Heart left ventricle (tissue), 16 donors: ENCODE measurements around the gene FGFR1OP2. TPM values are rescaled to one million over a fixed set of nuclear protein-coding genes. Genes with fewer than 3 reads are reported as not detected.

Experiments used
- ATAC-seq, 4 donors: fragments of 200-7000 bp; cut with Tn5 transposase; one replicate each; pipeline ENCODE4 v1.9.1; 2020 to 2022; ENCODE audit warnings: moderate library complexity in 4 of 4, mild to moderate bottlenecking in 3 of 4, moderate number of reproducible peaks in 1 of 4
- DNase-seq, 5 donors: peaks; one replicate each; pipeline ENCODE4 v3.0.0-alpha.2; 2020
- H3K27ac ChIP-seq, 12 donors: fragments of 200-600 bp; sonication (generic) in 4 of 12; one replicate each; pipeline versions ENCODE4 v1.5.0 to v1.8.0; 2016 to 2022; ENCODE audit warnings: mild to moderate bottlenecking in 2 of 12
- H3K27me3 ChIP-seq, 9 donors: fragments of 200-600 bp; sonication (generic) in 2 of 9; one replicate each; pipeline versions ENCODE4 v1.5.1 to v1.8.0; 2016 to 2022; ENCODE audit warnings: mild to moderate bottlenecking in 3 of 9
- H3K36me3 ChIP-seq, 9 donors: fragments of 200-600 bp; sonication (generic) in 2 of 9; one replicate each; pipeline versions ENCODE4 v1.5.0 to v1.8.0; 2018 to 2022; ENCODE audit warnings: mild to moderate bottlenecking in 2 of 9
- H3K4me1 ChIP-seq, 12 donors: fragments of 200-600 bp; sonication (generic) in 4 of 12; one replicate each; pipeline versions ENCODE4 v1.5.0 to v1.8.0; 2016 to 2022; ENCODE audit warnings: mild to moderate bottlenecking in 3 of 12
- H3K4me3 ChIP-seq, 12 donors: fragments of 200-600 bp; sonication (generic) in 4 of 12; one replicate each; pipeline versions ENCODE4 v1.5.0 to v1.8.0; 2017 to 2022; ENCODE audit warnings: mild to moderate bottlenecking in 9 of 12, moderate library complexity in 4 of 12
- H3K9me3 ChIP-seq, 12 donors: fragments of 200-600 bp; sonication (generic) in 4 of 12; one replicate each; pipeline versions ENCODE4 v1.5.0 to v1.8.0; 2016 to 2022; ENCODE audit warnings: mild to moderate bottlenecking in 1 of 12
- CTCF ChIP-seq, 12 donors: fragments of 200-600 bp; sonication (generic) in 4 of 12; IDR thresholded peaks; one replicate each; pipeline versions ENCODE4 v1.5.0 to v1.8.0; 2018 to 2022; ENCODE audit warnings: antibody characterized with exemption in 12 of 12, mild to moderate bottlenecking in 5 of 12
- POLR2A ChIP-seq, 2 donors: fragments of 450-650 bp; IDR thresholded peaks; one replicate each; pipeline ENCODE4 v1.6.1; 2017; ENCODE audit warnings: antibody characterized with exemption in 2 of 2, mild to moderate bottlenecking in 2 of 2, moderate library complexity in 2 of 2
- WGBS, 4 donors: extraction: QIAGEN DNeasy Blood & Tissue Kit in 2 of 4; methylation state at CpG; one replicate each; pipeline versions ENCODE4 v1.1.5 to v1.1.7; 2013 to 2018; 5-methylcytosine and 5-hydroxymethylcytosine counted together
- intact Hi-C, 10 donors: fragments of 100-400 bp; cut with DNase I; formaldehyde crosslinking; loops; one replicate each; pipeline versions ENCODE4 v1.11.1 to v1.14.2; 2022
- polyA plus RNA-seq, 2 donors: library from polyadenylated mRNA; stranded (reverse); fragments of 200-250 nt; gene quantifications; one replicate each; pipeline ENCODE4 v1.2.3, GENCODE V29; 2013
- total RNA-seq, 9 donors: library from RNA; depleted of rRNA in 2 of 9; stranded (reverse); fragments of >200 nt in 2 of 9; fragmentation: NEBNext Ultra II Directional in 3 of 9; extraction: Animal tissue kit (Norgen Biotek cat#: 25700) in 3 of 9; gene quantifications; one replicate each; pipeline versions ENCODE4 v1.1.0 to v1.2.4, GENCODE V29; 2016 to 2023
- donor health status: ischemic (EF 13 %, LVEDD 7.1; RV severe dilation, severe dysfunction).
- donor health status: healthy with polysubstance abuse.
- donor health status: DM: no; HTN: yes; CAD: no.
- donor health status: DM: no; HTN: no; CAD: no.
- donor health status: ischemic (EF 25% LVEDD 6.9; RV normal size, moderate dysfunction).
- donor health status: ischemic (EF 25% LVEDD 5.7; RV mildly dilated, moderate dysfunction).
- donor health status: healthy.
- donor health status: DM: yes; HTN: yes; CAD: no.
- donor health status: ischemic (EF 35%, LVEDD 5.7; RV mildly dilated, moderate dysfunction).
- donor health status: nonischemic (EF 11% LVEDD 7.7; RV severe dilation, severe dysfunction).
- donor health status: DM: yes; HTN: yes; CAD: no.
- donor health status: PGD.
- donor health status: ischemic (EF 29% LVEDD 5.4; RV normal size, mild dysfunction).
- donor health status: nonischemic (EF 23%, LVEDD 6.1; RV moderate dilation, normal function).

The FGFR1OP2 gene
- total and polyA plus RNA-seq, 11 donors = 26.3 to 54.9 (median 30.8) TPM

DNA sequence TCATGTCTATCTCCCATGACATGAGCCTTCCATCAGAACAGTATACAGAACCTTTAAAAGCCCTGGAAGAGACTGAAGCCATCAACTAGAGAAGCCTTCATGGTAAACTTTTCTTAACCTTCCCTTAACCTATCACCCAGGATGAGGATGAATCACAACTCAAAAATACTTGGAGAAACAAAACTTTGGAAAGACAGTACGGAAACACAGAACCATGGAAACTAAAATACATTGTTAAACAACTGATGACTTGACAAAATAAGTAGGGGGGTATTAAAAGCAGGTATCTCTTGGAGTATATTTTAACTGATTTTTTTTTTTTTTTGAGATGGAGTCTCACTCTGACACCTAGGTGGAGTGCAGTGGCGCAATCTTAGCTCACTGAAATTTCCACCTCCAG lies 67.2 kb downstream of the FGFR1OP2 start:
- Histone ChIP-seq H3K4me1 (peaks cover 0 to 49% (median 2%) of the 10 kb centered on the region in 12 donors), H3K27ac (no peak overlapping the region), H3K36me3 (peaks cover 0 to 23% (median 0%) of the 10 kb centered on the region in 9 donors), H3K4me3 (no peak overlapping the region), H3K9me3 (no peaks in the 10 kb centered on the region), H3K27me3 (no peaks in the 10 kb centered on the region)
- DNase-seq (no peak), ATAC-seq (no peak)
- intact Hi-C loops = no loop called here
- TF ChIP-seq CTCF (IDR thresholded peaks at IDR 0.05) (no peak), POLR2A (IDR thresholded peaks at IDR 0.05) (no peak)
- 90 to 96% (median 91%) methylated on average over 2 of the region's 2 CpGs for WGBS, 4 donors

DNA sequence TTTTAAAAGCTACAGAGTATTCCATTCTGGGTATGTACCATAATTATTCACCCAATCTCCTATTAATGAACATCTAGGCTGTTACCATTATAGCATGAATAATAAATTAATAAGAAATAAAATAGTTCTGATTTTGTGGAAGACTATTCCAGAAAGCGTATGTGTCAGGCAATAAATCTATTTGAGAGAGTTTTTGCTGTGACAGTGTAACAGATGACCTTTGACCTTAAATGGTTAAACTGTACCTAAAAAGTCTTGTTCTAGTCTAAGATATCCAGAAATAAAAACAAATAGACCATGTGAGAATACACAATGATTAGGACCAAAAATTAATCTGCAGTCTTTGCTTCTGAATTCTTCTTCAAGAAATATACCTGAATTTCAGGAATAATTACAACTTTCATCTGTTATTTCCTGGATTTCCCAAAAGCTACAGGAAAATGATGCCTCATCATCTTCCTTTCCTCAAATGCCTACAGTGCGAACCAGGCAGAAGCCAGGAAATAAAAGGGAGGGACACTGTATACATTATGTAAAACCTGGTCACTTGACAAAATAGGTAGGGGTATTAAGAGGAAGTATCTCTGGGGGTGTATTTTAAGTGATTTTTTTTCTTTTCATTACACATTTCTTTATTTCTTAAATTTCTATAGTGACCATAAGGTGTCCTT lies 68.7 kb downstream of the FGFR1OP2 start:
- intact Hi-C loops = no loop called here
- peaks cover 0 to 15% (median 0%) of the 10 kb centered on the region in 9 donors for H3K36me3 ChIP-seq
- no peak for ATAC-seq
- TF ChIP-seq POLR2A (IDR thresholded peaks at IDR 0.05) = no peak
- no peak for TF ChIP-seq CTCF (IDR thresholded peaks at IDR 0.05)
- WGBS, 4 donors = 76 to 85% (median 82%) methylated on average over 2 of the region's 2 CpGs
- H3K27ac ChIP-seq = no peak overlapping the region
- DNase-seq = no peak
- no peaks in the 10 kb centered on the region for H3K27me3 ChIP-seq
- peaks cover 0 to 44% (median 9%) of the 10 kb centered on the region in 12 donors for H3K4me1 ChIP-seq
- H3K9me3 ChIP-seq = no peaks in the 10 kb centered on the region
- no peak overlapping the region for H3K4me3 ChIP-seq

- Histone ChIP-seq H3K4me1 (peaks cover 0 to 53% (median 20%) of the 10 kb centered on the region in 12 donors), H3K36me3 (peaks cover 0 to 6% (median 0%) of the 10 kb centered on the region in 9 donors), H3K27me3 (no peaks in the 10 kb centered on the region), H3K9me3 (no peaks in the 10 kb centered on the region), H3K27ac (no peak overlapping the region), H3K4me3 (no peak overlapping the region)
- DNase-seq (no peak), ATAC-seq (no peak)
- no peak for TF ChIP-seq POLR2A (IDR thresholded peaks at IDR 0.05)
- no peak for TF ChIP-seq CTCF (IDR thresholded peaks at IDR 0.05)
- 91 to 95% (median 94%) methylated on average over 5 of the region's 5 CpGs for WGBS, 4 donors
- intact Hi-C loops = no loop called here
Observed at GRCh38 chr12:27008081-27008480, 69.8 kb downstream of the FGFR1OP2 start.

- Histone ChIP-seq H3K27ac (no peak overlapping the region), H3K9me3 (no peaks in the 10 kb centered on the region), H3K36me3 (peaks cover 0 to 6% (median 0%) of the 10 kb centered on the region in 9 donors), H3K4me1 (peaks cover 0 to 65% (median 29%) of the 10 kb centered on the region in 12 donors), H3K27me3 (no peaks in the 10 kb centered on the region), H3K4me3 (no peak overlapping the region)
- no peak for TF ChIP-seq POLR2A (IDR thresholded peaks at IDR 0.05)
- no peak for TF ChIP-seq CTCF (IDR thresholded peaks at IDR 0.05)
- WGBS, 4 donors = 30 to 65% (median 44%) methylated on average over 1 of the region's 1 CpG
- no peak for ATAC-seq
- DNase-seq = no peak
- intact Hi-C loops = loop anchor here in 9 of 10 donors (5.0 to 10.0 kb wide), 7 partner anchors 73 to 695 kb away; partner anchors contain the start of genes FGFR1OP2 (in 6 of the 9), INTS13 (in 6 of the 9) and STK38L (in 2 of the 9)
Observed at GRCh38 chr12:27009881-27010301, 71.6 kb downstream of the FGFR1OP2 start.
